Lower leg skin (tissue), 3 donors: ENCODE measurements around the gene TMEM256.

Experiments used
- POLR2A ChIP-seq, 2 donors: fragments of 450-650 bp; IDR thresholded peaks; one replicate each; pipeline ENCODE4 v1.6.1; 2016 to 2017; ENCODE audit warnings: antibody characterized with exemption in 2 of 2, mild to moderate bottlenecking in 1 of 2, moderate library complexity in 1 of 2
- TF ChIP-seq, protein P1 (sequence below), 3 donors: fragments of 450-650 bp; IDR thresholded peaks; one replicate each; pipeline ENCODE4 v1.5.1; 2016; ENCODE audit warnings: antibody characterized with exemption in 3 of 3, mild to moderate bottlenecking in 3 of 3, moderate library complexity in 2 of 3

DNA sequence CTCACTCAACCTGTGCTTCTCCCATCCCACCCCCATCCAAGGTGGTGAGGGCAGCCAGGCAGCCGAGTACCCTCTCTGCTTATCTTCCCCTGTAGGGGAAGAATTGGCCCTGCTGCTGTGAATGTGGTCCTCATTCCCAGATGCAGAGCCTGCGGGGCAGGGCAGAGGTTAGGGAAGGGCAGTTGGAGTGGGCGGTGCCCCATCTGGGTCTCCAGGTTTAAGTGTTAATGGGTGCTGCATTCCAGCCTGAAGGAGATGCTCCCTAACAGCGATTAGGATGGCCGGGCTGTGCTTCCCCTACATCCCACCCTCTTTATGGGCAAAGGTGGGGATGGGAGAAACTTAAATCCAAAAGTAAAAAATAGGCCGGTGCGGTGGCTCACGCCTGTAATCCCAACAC is 36.8 kb downstream of the TMEM256 start:
- TF ChIP-seq, protein P1, sequence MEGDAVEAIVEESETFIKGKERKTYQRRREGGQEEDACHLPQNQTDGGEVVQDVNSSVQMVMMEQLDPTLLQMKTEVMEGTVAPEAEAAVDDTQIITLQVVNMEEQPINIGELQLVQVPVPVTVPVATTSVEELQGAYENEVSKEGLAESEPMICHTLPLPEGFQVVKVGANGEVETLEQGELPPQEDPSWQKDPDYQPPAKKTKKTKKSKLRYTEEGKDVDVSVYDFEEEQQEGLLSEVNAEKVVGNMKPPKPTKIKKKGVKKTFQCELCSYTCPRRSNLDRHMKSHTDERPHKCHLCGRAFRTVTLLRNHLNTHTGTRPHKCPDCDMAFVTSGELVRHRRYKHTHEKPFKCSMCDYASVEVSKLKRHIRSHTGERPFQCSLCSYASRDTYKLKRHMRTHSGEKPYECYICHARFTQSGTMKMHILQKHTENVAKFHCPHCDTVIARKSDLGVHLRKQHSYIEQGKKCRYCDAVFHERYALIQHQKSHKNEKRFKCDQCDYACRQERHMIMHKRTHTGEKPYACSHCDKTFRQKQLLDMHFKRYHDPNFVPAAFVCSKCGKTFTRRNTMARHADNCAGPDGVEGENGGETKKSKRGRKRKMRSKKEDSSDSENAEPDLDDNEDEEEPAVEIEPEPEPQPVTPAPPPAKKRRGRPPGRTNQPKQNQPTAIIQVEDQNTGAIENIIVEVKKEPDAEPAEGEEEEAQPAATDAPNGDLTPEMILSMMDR (IDR thresholded peaks at IDR 0.05): no peak
- no peak for TF ChIP-seq POLR2A (IDR thresholded peaks at IDR 0.05)
